CD4-positive, alpha-beta memory T cell (primary cell): ENCODE data around the gene OR10H1. TPM values are rescaled to one million over a fixed set of nuclear protein-coding genes. Genes with fewer than 3 reads are reported as not detected.
"Not testable (repeated sequence)": the region's sequence is repeated elsewhere in the genome, so short reads cannot be mapped to it uniquely, and the experiment has no call there.

Experiments
- CTCF ChIA-PET: fragments of 350-600 bp; sonication (Branson Sonifier 250); formaldehyde crosslinking; loops from one replicate; lab custom pipeline; 2021; ENCODE audit warnings: inconsistent platforms; ENCODE audit not compliant: partially characterized antibody; lab: Charles Lee
- POLR2A ChIA-PET: fragments of 350-600 bp; sonication (Branson Sonifier 250); formaldehyde crosslinking; loops from one replicate; lab custom pipeline; 2021; ENCODE audit not compliant: partially characterized antibody; lab: Charles Lee
- DNase-seq, 5 donors: peaks; one replicate each; pipeline versions ENCODE4 v3.0.0 to v3.0.0-alpha.2; 2020 to 2022; ENCODE audit warnings: mixed read lengths in 1 of 5
- H3K27ac ChIP-seq: one replicate; pipeline ENCODE4 v1.7.0; 2013; ENCODE audit warnings: low read depth, low read length
- H3K27me3 ChIP-seq: 2 replicates; pipeline ENCODE4 v1.7.0; 2013; ENCODE audit warnings: mild to moderate bottlenecking, low read length, moderate library complexity; ENCODE audit not compliant: insufficient read depth
- H3K36me3 ChIP-seq: 2 replicates; pipeline ENCODE4 v1.7.0; 2013; ENCODE audit warnings: mild to moderate bottlenecking, low read length, moderate library complexity; ENCODE audit not compliant: insufficient read depth
- H3K4me1 ChIP-seq: 2 replicates; pipeline ENCODE4 v1.7.0; 2013; ENCODE audit warnings: mild to moderate bottlenecking, low read length, moderate library complexity; ENCODE audit not compliant: insufficient read depth
- H3K4me3 ChIP-seq, 2 donors: one replicate each; pipeline ENCODE4 v1.7.0; 2013; ENCODE audit warnings: low read length in 2 of 2, mild to moderate bottlenecking in 1 of 2
- H3K9me3 ChIP-seq, 2 donors: one replicate each; pipeline ENCODE4 v1.7.0; 2013; ENCODE audit warnings: low read length in 2 of 2, control low read depth in 1 of 2; ENCODE audit not compliant: control insufficient read depth in 1 of 2
- H3K27ac Mint-ChIP-seq, 7 donors: one replicate each; pipeline ENCODE4 v1.8.0; 2020 to 2021; ENCODE audit warnings: mixed read lengths in 7 of 7, mild to moderate bottlenecking in 6 of 7, inconsistent platforms in 3 of 7, moderate library complexity in 3 of 7
- H3K27me3 Mint-ChIP-seq, 2 donors: one replicate each; pipeline ENCODE4 v1.8.0; 2020 to 2021; ENCODE audit warnings: mixed read lengths in 2 of 2
- H3K36me3 Mint-ChIP-seq, 2 donors: one replicate each; pipeline ENCODE4 v1.8.0; 2020 to 2021; ENCODE audit warnings: mixed read lengths in 2 of 2, inconsistent platforms in 1 of 2, mild to moderate bottlenecking in 1 of 2
- H3K4me1 Mint-ChIP-seq, 4 donors: one replicate each; pipeline ENCODE4 v1.8.0; 2020 to 2021; ENCODE audit warnings: mixed read lengths in 4 of 4, mild to moderate bottlenecking in 1 of 4
- H3K4me3 Mint-ChIP-seq, 8 donors: one replicate each; pipeline ENCODE4 v1.8.0; 2020 to 2021; ENCODE audit warnings: mixed read lengths in 8 of 8, mild to moderate bottlenecking in 7 of 8, moderate library complexity in 6 of 8, inconsistent platforms in 3 of 8
- H3K9me3 Mint-ChIP-seq, 8 donors: one replicate each; pipeline ENCODE4 v1.8.0; 2020 to 2021; ENCODE audit warnings: mixed read lengths in 8 of 8, mild to moderate bottlenecking in 5 of 8, inconsistent platforms in 3 of 8, moderate library complexity in 1 of 8
- intact Hi-C: fragments of 100-400 bp; cut with micrococcal nuclease; formaldehyde crosslinking; loops from one replicate; pipeline ENCODE4 v1.15.1; 2023
- polyA plus RNA-seq, 2 donors: library from polyadenylated mRNA; unstranded; fragments of 300-500 nt; fragmentation: Illumina TruSeq; gene quantifications; one replicate each; pipeline ENCODE4 v1.2.3, GENCODE V29; 2021
- total RNA-seq, 2 experiments: library from RNA; stranded (reverse); gene quantifications; one replicate each; pipeline ENCODE4 v1.2.3, GENCODE V29; 2021

Gene OR10H1
- total and polyA plus RNA-seq, 4 experiments from 2014 or later = not detected

DNA sequence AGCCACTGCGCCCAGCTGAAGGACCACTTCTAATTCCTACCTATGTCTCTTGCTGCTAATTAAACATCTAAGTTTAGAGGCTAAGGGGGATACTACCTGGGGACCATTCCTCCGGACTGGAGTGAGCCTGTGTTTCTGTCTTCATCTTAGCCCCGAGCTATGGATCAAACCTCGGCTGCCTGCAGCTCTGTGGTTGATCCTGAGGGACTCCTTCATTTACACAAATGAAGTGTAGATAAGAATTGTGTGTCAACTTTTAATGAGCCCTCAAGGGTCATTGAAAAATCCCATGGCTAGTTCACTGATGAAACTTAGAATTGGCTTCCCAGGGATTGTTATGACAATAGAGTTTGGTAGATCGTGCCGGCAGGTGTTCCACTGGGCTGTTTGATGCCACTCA is 31.5 kb upstream of the OR10H1 start:
- H3K4me1 Mint-ChIP-seq = peaks cover 26 to 47% (median 37%) of the 10 kb centered on the region in 4 donors
- Histone ChIP-seq H3K4me3 (no peak overlapping the region), H3K9me3 (no peaks in the 10 kb centered on the region), H3K27me3 (no peaks in the 10 kb centered on the region), H3K27ac (no peak overlapping the region), H3K4me1 (peaks cover 44% of the 10 kb centered on the region), H3K36me3 (no peaks in the 10 kb centered on the region)
- H3K27ac Mint-ChIP-seq = peak overlapping the region in 2 of 7 donors; percentile 64
- no peak overlapping the region for H3K4me3 Mint-ChIP-seq
- intact Hi-C loops = no loop called here
- H3K27me3 Mint-ChIP-seq = no peaks in the 10 kb centered on the region
- POLR2A ChIA-PET = interaction anchor here (5.3 kb wide), 1 partner anchor 11 kb away, joined by 50 read pairs; no protein-coding TSS in a partner anchor
- CTCF ChIA-PET = no interaction called here
- DNase-seq = no peak
- no peaks in the 10 kb centered on the region for H3K36me3 Mint-ChIP-seq
- H3K9me3 Mint-ChIP-seq = no peaks in the 10 kb centered on the region

DNA sequence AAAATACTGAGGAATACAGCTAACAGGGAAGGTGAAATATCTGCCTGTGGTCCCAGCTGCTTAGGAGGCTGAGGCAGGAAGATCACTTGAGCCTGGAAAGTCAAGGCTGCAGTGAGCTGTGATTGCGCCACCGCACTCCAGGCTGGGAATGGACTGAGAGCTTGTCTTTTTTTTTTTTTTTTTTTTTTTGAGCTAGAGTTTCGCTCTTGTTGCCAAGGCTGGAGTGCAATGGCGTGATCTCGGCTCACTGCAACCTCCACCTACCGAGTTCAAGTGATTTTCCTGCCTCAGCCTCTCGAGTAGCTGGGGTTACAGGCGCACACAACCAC is 28.4 kb upstream of the OR10H1 start:
- not testable (repeated sequence) for H3K27me3 ChIP-seq, H3K36me3 ChIP-seq, H3K9me3 Mint-ChIP-seq, DNase-seq, H3K27ac ChIP-seq, H3K4me3 ChIP-seq, H3K36me3 Mint-ChIP-seq, H3K27me3 Mint-ChIP-seq, H3K9me3 ChIP-seq
- intact Hi-C loops = loop anchor here (1.0 kb wide), 1 partner anchor 8 kb away; no protein-coding TSS in a partner anchor
- H3K4me3 Mint-ChIP-seq = peak overlapping the region in 7 of 8 donors; percentile 23 to 82 (median 65)
- H3K4me1 Mint-ChIP-seq = peaks cover 30 to 55% (median 40%) of the 10 kb centered on the region in 4 donors
- ChIA-PET POLR2A (interaction anchor here (1.0 to 5.3 kb wide), 8 partner anchors 8 to 481 kb away, joined by 3 to 50 read pairs (median 4); partner anchors contain the start of gene KLF2), CTCF (interaction anchor here (0.5 to 2.6 kb wide), 7 partner anchors 13 to 426 kb away, joined by 3 to 13 read pairs (median 3); no protein-coding TSS in a partner anchor)
- H3K4me1 ChIP-seq = peaks cover 44% of the 10 kb centered on the region
- peak overlapping the region; percentile 57 to 92 (median 87) for H3K27ac Mint-ChIP-seq

DNA sequence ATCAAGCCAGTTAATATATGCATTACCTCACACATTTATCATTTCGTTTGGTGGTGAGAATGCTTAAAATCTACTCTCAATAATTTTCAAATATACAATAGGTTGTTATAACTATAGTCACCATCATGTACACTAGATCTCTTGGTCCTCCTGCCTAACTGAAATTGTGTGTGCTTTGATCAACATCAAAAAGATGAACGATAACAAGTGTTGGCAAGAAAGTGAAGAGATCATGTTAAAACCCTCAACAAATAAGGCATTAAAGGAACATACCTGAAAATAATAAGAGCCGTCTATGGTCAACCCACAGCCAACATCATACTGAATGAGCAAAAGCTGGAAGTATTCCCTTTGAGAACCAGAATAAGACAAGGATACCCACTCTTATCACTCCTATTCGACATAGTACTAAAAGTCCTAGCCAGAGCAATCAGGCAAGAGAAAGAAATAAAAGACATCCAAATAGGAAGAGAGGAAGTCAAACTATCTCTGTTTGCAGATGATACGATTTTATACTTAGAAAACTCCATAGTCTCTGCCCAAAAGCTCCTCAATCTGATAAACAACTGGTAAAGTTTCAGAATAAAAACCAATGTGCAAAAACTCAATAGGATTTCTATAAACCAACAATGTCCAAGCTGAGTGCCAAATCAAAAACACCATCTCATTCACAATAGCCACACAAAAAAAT is 27.9 kb upstream of the OR10H1 start:
- H3K4me1 Mint-ChIP-seq = peaks cover 30 to 60% (median 45%) of the 10 kb centered on the region in 4 donors
- Histone ChIP-seq H3K4me3 (no peak overlapping the region), H3K36me3 (no peaks in the 10 kb centered on the region), H3K27me3 (no peaks in the 10 kb centered on the region), H3K9me3 (no peaks in the 10 kb centered on the region), H3K27ac (no peak overlapping the region), H3K4me1 (peaks cover 50% of the 10 kb centered on the region)
- CTCF ChIA-PET = interaction anchor here (0.5 to 2.6 kb wide), 6 partner anchors 13 to 427 kb away, joined by 3 to 13 read pairs (median 3); no protein-coding TSS in a partner anchor
- no peaks in the 10 kb centered on the region for H3K9me3 Mint-ChIP-seq
- peak overlapping the region in 7 of 8 donors; percentile 23 to 82 (median 65) for H3K4me3 Mint-ChIP-seq
- no peaks in the 10 kb centered on the region for H3K27me3 Mint-ChIP-seq
- DNase-seq = peak in 4 of 5 donors; percentile 7 to 35 (median 26)
- POLR2A ChIA-PET = interaction anchor here (1.0 to 5.3 kb wide), 6 partner anchors 8 to 481 kb away, joined by 3 to 50 read pairs (median 4); partner anchors contain the start of gene KLF2
- no peaks in the 10 kb centered on the region for H3K36me3 Mint-ChIP-seq
- H3K27ac Mint-ChIP-seq = peak overlapping the region; percentile 38 to 92 (median 87)
- intact Hi-C loops = no loop called here

DNA sequence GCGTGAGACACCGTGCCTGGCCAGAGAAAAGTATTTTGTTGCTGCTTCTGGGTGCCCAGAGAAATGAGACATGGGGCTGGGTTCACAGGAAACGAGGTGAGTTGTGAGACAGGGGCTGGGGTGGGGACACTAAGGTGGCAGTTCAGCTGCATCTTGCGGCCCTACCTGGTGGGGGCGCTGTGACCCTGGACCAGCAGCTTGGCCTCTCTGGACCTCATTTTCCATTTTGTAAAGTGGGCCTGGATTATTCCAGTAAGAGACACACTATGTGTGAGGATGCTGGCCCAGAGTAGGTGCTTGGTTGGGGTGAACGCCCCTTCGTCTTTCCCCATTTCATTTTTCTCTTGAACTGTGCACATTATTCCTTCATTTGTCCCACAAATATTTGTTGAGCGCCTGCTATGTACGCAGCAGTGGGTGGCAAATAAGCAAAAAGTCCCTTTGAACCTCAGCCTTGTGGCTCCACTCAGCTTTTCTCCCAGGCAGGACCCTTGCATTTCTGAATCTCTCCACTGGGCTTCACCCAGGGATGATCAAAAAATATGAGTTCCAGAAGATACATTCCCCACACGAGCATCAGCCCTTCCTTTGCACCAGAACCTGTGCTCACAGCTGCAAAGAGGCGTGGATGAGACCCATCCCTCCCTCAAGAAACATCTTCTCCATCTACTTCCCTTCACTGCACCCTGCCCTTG is 26.6 kb upstream of the OR10H1 start:
- ChIA-PET POLR2A (interaction anchor here (1.1 kb wide), 1 partner anchor 375 kb away, joined by 3 read pairs; no protein-coding TSS in a partner anchor), CTCF (interaction anchor here (1.2 to 1.7 kb wide), 2 partner anchors 28 to 58 kb away, joined by 3 to 4 read pairs; no protein-coding TSS in a partner anchor)
- Histone ChIP-seq H3K4me1 (peaks cover 63% of the 10 kb centered on the region), H3K27ac (no peak overlapping the region), H3K9me3 (no peaks in the 10 kb centered on the region), H3K27me3 (no peaks in the 10 kb centered on the region), H3K36me3 (no peaks in the 10 kb centered on the region), H3K4me3 (no peak overlapping the region)
- no peaks in the 10 kb centered on the region for H3K27me3 Mint-ChIP-seq
- peak in 1 of 5 donors; percentile 8 for DNase-seq
- H3K36me3 Mint-ChIP-seq = peaks cover 0 to 2% of the 10 kb centered on the region in 2 donors
- no peaks in the 10 kb centered on the region for H3K9me3 Mint-ChIP-seq
- peak overlapping the region in 1 of 8 donors; percentile 1 for H3K4me3 Mint-ChIP-seq
- no peak overlapping the region for H3K27ac Mint-ChIP-seq
- peaks cover 34 to 70% (median 54%) of the 10 kb centered on the region in 4 donors for H3K4me1 Mint-ChIP-seq
- intact Hi-C loops = no loop called here

DNA sequence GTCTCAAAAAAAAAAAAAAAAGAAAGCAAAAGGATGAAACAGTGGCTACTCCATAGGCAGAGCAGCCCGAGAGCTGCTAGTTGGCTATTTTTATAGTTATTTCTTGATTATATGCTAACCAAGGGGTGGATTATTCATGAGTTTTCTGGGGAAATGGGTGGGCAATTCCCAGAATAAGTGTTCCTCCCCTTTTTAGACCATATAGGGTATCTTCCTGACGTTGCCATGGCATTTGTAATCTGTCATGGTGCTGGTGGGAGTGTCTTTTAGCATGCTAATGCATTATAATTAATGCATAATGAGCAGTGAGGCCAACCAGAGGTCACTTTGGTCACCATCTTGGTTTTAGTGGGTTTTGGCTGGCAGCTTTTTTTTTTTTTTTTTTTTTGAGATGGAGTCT is 25.4 kb upstream of the OR10H1 start:
- Mint-ChIP-seq H3K4me1 (peaks cover 32 to 61% (median 53%) of the 10 kb centered on the region in 4 donors), H3K4me3 (no peak overlapping the region), H3K27me3 (no peaks in the 10 kb centered on the region), H3K27ac (no peak overlapping the region), H3K9me3 (no peaks in the 10 kb centered on the region), H3K36me3 (peaks cover 0 to 6% of the 10 kb centered on the region in 2 donors)
- ChIA-PET POLR2A (no interaction called here), CTCF (interaction anchor here (1.7 kb wide), 1 partner anchor 29 kb away, joined by 4 read pairs; no protein-coding TSS in a partner anchor)
- DNase-seq = no peak
- no peak overlapping the region for H3K27ac ChIP-seq
- intact Hi-C loops = no loop called here
- no peak overlapping the region for H3K4me3 ChIP-seq
- no peaks in the 10 kb centered on the region for H3K36me3 ChIP-seq
- H3K4me1 ChIP-seq = peaks cover 59% of the 10 kb centered on the region
- no peaks in the 10 kb centered on the region for H3K9me3 ChIP-seq
- H3K27me3 ChIP-seq = no peaks in the 10 kb centered on the region

DNA sequence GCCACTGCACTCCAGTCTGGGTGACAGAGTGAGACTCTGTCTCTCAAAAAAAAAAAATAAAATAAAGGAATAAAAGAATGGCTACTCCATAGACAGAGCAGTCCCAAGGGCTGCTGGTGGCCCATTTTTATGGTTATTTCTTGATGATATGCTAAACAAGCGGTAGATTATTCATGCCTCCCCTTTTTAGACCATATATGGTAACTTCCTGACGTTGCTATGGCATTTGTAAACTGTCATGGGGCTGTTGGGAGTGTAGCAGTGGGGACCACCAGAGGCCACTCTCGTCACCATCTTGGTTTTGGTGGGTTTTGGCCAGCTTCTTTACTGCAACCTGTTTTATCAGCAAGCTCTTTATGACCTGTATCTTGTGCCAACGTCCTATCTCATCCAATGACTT is 24.4 kb upstream of the OR10H1 start:
- H3K27ac Mint-ChIP-seq = peak overlapping the region in 2 of 7 donors; percentile 31 to 43
- not testable (repeated sequence) for H3K9me3 ChIP-seq, DNase-seq, H3K27ac ChIP-seq, H3K36me3 Mint-ChIP-seq, H3K36me3 ChIP-seq, H3K9me3 Mint-ChIP-seq, H3K4me3 Mint-ChIP-seq, H3K27me3 Mint-ChIP-seq, H3K27me3 ChIP-seq, H3K4me3 ChIP-seq
- intact Hi-C loops = loop anchor here (5.0 kb wide), 1 partner anchor 237 kb away; the partner anchor contains the start of gene TPM4
- H3K4me1 Mint-ChIP-seq = peaks cover 34 to 61% (median 49%) of the 10 kb centered on the region in 4 donors
- H3K4me1 ChIP-seq = peaks cover 59% of the 10 kb centered on the region
- CTCF ChIA-PET = interaction anchor here (1.3 kb wide), 1 partner anchor 28 kb away, joined by 6 read pairs; no protein-coding TSS in a partner anchor
- POLR2A ChIA-PET = interaction anchor here (1.2 kb wide), 1 partner anchor 271 kb away, joined by 3 read pairs; no protein-coding TSS in a partner anchor
